Hepatocyte (in vitro differentiated cells): Measurements from ENCODE around the gene DDO. TPM values are rescaled to one million over a fixed set of nuclear protein-coding genes. Genes with fewer than 3 reads are reported as not detected.

Source experiments
- DNase-seq: peaks from one replicate; pipeline ENCODE4 v3.0.0-alpha.2; 2016; ENCODE audit warnings: low spot score
- H2AFZ ChIP-seq: fragments of 200-600 bp; sonication (generic); 2 replicates; pipeline ENCODE4 v1.6.0; 2016; ENCODE audit warnings: antibody characterized with exemption, mild to moderate bottlenecking
- H3K27ac ChIP-seq: fragments of 200-600 bp; sonication (generic); 2 replicates; pipeline ENCODE4 v1.5.1; 2016; ENCODE audit warnings: mild to moderate bottlenecking
- H3K27me3 ChIP-seq: fragments of 200-600 bp; sonication (generic); 2 replicates; pipeline ENCODE4 v1.6.1; 2016
- H3K36me3 ChIP-seq: fragments of 200-600 bp; sonication (generic); replicated peaks from 2 replicates; pipeline ENCODE4 v1.5.1; 2016; ENCODE audit warnings: low read depth; ENCODE audit not compliant: insufficient read depth
- H3K4me1 ChIP-seq: fragments of 200-600 bp; sonication (generic); 2 replicates; pipeline ENCODE4 v1.5.1; 2016; ENCODE audit warnings: mild to moderate bottlenecking, moderate library complexity; ENCODE audit not compliant: insufficient read depth
- H3K4me2 ChIP-seq: fragments of 200-600 bp; sonication (generic); 2 replicates; pipeline ENCODE4 v1.6.0; 2016
- H3K4me3 ChIP-seq: fragments of 200-600 bp; sonication (generic); 2 replicates; pipeline ENCODE4 v1.5.1; 2016; ENCODE audit warnings: mild to moderate bottlenecking
- H3K79me2 ChIP-seq: fragments of 200-600 bp; sonication (generic); 2 replicates; pipeline ENCODE4 v1.6.0; 2017; ENCODE audit warnings: mild to moderate bottlenecking
- H3K9me2 ChIP-seq: fragments of 200-600 bp; sonication (generic); replicated peaks from 2 replicates; pipeline ENCODE4 v1.6.0; 2017; ENCODE audit warnings: mild to moderate bottlenecking; ENCODE audit not compliant: insufficient read depth
- H3K9me3 ChIP-seq: fragments of 200-600 bp; sonication (generic); 2 replicates; pipeline ENCODE4 v1.5.1; 2016; ENCODE audit warnings: low read depth, mild to moderate bottlenecking
- H4K20me1 ChIP-seq: fragments of 200-600 bp; sonication (generic); 2 replicates; pipeline ENCODE4 v1.6.0; 2016; ENCODE audit warnings: mild to moderate bottlenecking; ENCODE audit not compliant: insufficient read depth, poor library complexity, severe bottlenecking
- CTCF ChIP-seq: fragments of 200-600 bp; sonication (generic); IDR thresholded peaks from 2 replicates; pipeline ENCODE4 v1.5.1; 2016; ENCODE audit warnings: antibody characterized with exemption, mild to moderate bottlenecking; ENCODE audit not compliant: poor library complexity
- EZH2 ChIP-seq: fragments of 200-600 bp; sonication (generic); IDR thresholded peaks from 2 replicates; pipeline ENCODE4 v1.6.1; 2016; ENCODE audit warnings: antibody characterized with exemption, mild to moderate bottlenecking, borderline replicate concordance
- EZH2phosphoT487 ChIP-seq: fragments of 200-600 bp; sonication (generic); IDR thresholded peaks from one replicate; pipeline ENCODE4 v1.6.1; 2018; ENCODE audit warnings: antibody characterized with exemption, mild to moderate bottlenecking, low read depth, moderate library complexity; ENCODE audit not compliant: unreplicated experiment, severe bottlenecking
- WGBS: methylation state at CpG from one replicate; pipeline ENCODE4 v1.1.6; 2016; ENCODE audit warnings: low lambda C conversion rate; ENCODE audit errors: missing lambda C conversion rate; 5-methylcytosine and 5-hydroxymethylcytosine counted together
- polyA plus RNA-seq: library from polyadenylated mRNA; unstranded; fragments of >200 nt; fragmentation: Nextera tagmentation; extraction: Ambion mirVana; gene quantifications from 2 replicates; pipeline ENCODE4 v1.2.1, GENCODE V29; 2016
- total RNA-seq: library from RNA; depleted of rRNA; stranded (reverse); fragments of >200 nt; gene quantifications from 2 replicates; pipeline ENCODE4 v1.2.3, GENCODE V29; 2014

DDO gene
- total and polyA plus RNA-seq, 2 experiments from 2014 or later, result 0.20 to 0.39 TPM

GRCh38 chr6:110363748-110364147, 51.6 kb downstream of the DDO start:
- Histone ChIP-seq H2AFZ (no peak overlapping the region), H3K4me3 (no peak overlapping the region), H3K9me3 (no peaks in the 10 kb centered on the region), H4K20me1 (no peaks in the 10 kb centered on the region), H3K27ac (peak overlapping the region; percentile 16), H3K4me2 (no peak overlapping the region), H3K4me1 (peaks cover 5% of the 10 kb centered on the region), H3K9me2 (no peaks in the 10 kb centered on the region), H3K27me3 (peaks cover 2% of the 10 kb centered on the region), H3K79me2 (no peaks in the 10 kb centered on the region), H3K36me3 (no peaks in the 10 kb centered on the region)
- TF ChIP-seq CTCF, result no peak
- TF ChIP-seq EZH2, result no peak
- no peak for TF ChIP-seq EZH2phosphoT487
- 76% methylated on average over 3 of the region's 3 CpGs for WGBS
- DNase-seq, result no peak

- peaks cover under 1% of the 10 kb centered on the region for H3K79me2 ChIP-seq
- H3K9me3 ChIP-seq, result no peaks in the 10 kb centered on the region
- peaks cover 16% of the 10 kb centered on the region for H3K4me1 ChIP-seq
- TF ChIP-seq EZH2phosphoT487, result no peak
- TF ChIP-seq EZH2, result no peak
- no peak for TF ChIP-seq CTCF
- H3K4me2 ChIP-seq, result no peak overlapping the region
- H3K4me3 ChIP-seq, result no peak overlapping the region
- H3K27ac ChIP-seq, result peak overlapping the region; percentile 72
- H2AFZ ChIP-seq, result no peak overlapping the region
- H4K20me1 ChIP-seq, result no peaks in the 10 kb centered on the region
- no peaks in the 10 kb centered on the region for H3K36me3 ChIP-seq
- H3K27me3 ChIP-seq, result peaks cover 2% of the 10 kb centered on the region
- no peak for DNase-seq
- WGBS, result 46% methylated on average over 3 of the region's 3 CpGs
- no peaks in the 10 kb centered on the region for H3K9me2 ChIP-seq
These were observed 54.7 kb downstream of the DDO start for GRCh38 chr6:110360676-110361075.

GRCh38 chr6:110359556-110359955, 55.8 kb downstream of the DDO start:
- no peak for DNase-seq
- H3K4me3 ChIP-seq, result no peak overlapping the region
- no peaks in the 10 kb centered on the region for H3K36me3 ChIP-seq
- H4K20me1 ChIP-seq, result no peaks in the 10 kb centered on the region
- H3K4me1 ChIP-seq, result peaks cover 27% of the 10 kb centered on the region
- H3K79me2 ChIP-seq, result peaks cover 4% of the 10 kb centered on the region
- H2AFZ ChIP-seq, result no peak overlapping the region
- no peaks in the 10 kb centered on the region for H3K9me3 ChIP-seq
- H3K27me3 ChIP-seq, result peaks cover 2% of the 10 kb centered on the region
- WGBS, result 40% methylated on average over 5 of the region's 5 CpGs
- peak overlapping the region; percentile 72 for H3K27ac ChIP-seq
- peak overlapping the region; percentile 85 for H3K4me2 ChIP-seq
- TF ChIP-seq CTCF, result no peak
- no peak for TF ChIP-seq EZH2phosphoT487
- no peak for TF ChIP-seq EZH2
- H3K9me2 ChIP-seq, result no peaks in the 10 kb centered on the region
